Ishikawa (cell line): ENCODE results near the gene SLC6A20.

ENCODE experiments used
- CEBPB ChIP-seq: IDR thresholded peaks from 2 replicates; pipeline ENCODE4 v1.6.1; 2012
- CREB1 ChIP-seq: IDR thresholded peaks from 2 replicates; pipeline ENCODE4 v1.6.1; 2012; ENCODE audit warnings: low read depth
- EGR1 ChIP-seq: IDR thresholded peaks from 2 replicates; pipeline ENCODE4 v1.6.1; 2012
- EP300 ChIP-seq: IDR thresholded peaks from 2 replicates; pipeline ENCODE4 v1.6.1; 2012; ENCODE audit warnings: borderline replicate concordance
- FOXM1 ChIP-seq: IDR thresholded peaks from 2 replicates; pipeline ENCODE4 v1.6.1; 2012; ENCODE audit warnings: low read depth, borderline replicate concordance
- NFIC ChIP-seq: IDR thresholded peaks from 2 replicates; pipeline ENCODE4 v1.6.1; 2012
- RAD21 ChIP-seq: IDR thresholded peaks from 2 replicates; pipeline ENCODE4 v1.6.1; 2012; ENCODE audit warnings: low read depth
- TAF1 ChIP-seq: IDR thresholded peaks from 2 replicates; pipeline ENCODE4 v1.6.1; 2012; ENCODE audit warnings: low read depth, mild to moderate bottlenecking
- TCF12 ChIP-seq: IDR thresholded peaks from 2 replicates; pipeline ENCODE4 v1.6.1; 2012; ENCODE audit warnings: low read depth
- TEAD4 ChIP-seq: IDR thresholded peaks from 2 replicates; pipeline ENCODE4 v1.6.1; 2012
- YY1 ChIP-seq: IDR thresholded peaks from 2 replicates; pipeline ENCODE4 v1.6.1; 2012; ENCODE audit warnings: low read depth
- ZBTB7A ChIP-seq: IDR thresholded peaks from 2 replicates; pipeline ENCODE4 v1.6.1; 2012; ENCODE audit warnings: low read depth
- TF ChIP-seq, protein P1 (sequence below): IDR thresholded peaks from 2 replicates; pipeline ENCODE4 v1.6.1; 2012; ENCODE audit warnings: low read depth, mild to moderate bottlenecking
- TF ChIP-seq, protein P2 (sequence below): IDR thresholded peaks from 2 replicates; pipeline ENCODE4 v1.6.1; 2012
- TF ChIP-seq, protein P3 (sequence below): IDR thresholded peaks from 2 replicates; pipeline ENCODE4 v1.6.1; 2012

Gene SLC6A20

GRCh38 chr3:45799586-45799985, 3.2 kb upstream of the SLC6A20 start:
- TF ChIP-seq CREB1 = no peak

GRCh38 chr3:45798034-45798433, 1.7 kb upstream of the SLC6A20 start:
- no peak for TF ChIP-seq TAF1
- TF ChIP-seq FOXM1 = no peak
- TF ChIP-seq YY1 = no peak
- no peak for TF ChIP-seq RAD21
- TF ChIP-seq ZBTB7A = no peak
- TF ChIP-seq, protein P1, sequence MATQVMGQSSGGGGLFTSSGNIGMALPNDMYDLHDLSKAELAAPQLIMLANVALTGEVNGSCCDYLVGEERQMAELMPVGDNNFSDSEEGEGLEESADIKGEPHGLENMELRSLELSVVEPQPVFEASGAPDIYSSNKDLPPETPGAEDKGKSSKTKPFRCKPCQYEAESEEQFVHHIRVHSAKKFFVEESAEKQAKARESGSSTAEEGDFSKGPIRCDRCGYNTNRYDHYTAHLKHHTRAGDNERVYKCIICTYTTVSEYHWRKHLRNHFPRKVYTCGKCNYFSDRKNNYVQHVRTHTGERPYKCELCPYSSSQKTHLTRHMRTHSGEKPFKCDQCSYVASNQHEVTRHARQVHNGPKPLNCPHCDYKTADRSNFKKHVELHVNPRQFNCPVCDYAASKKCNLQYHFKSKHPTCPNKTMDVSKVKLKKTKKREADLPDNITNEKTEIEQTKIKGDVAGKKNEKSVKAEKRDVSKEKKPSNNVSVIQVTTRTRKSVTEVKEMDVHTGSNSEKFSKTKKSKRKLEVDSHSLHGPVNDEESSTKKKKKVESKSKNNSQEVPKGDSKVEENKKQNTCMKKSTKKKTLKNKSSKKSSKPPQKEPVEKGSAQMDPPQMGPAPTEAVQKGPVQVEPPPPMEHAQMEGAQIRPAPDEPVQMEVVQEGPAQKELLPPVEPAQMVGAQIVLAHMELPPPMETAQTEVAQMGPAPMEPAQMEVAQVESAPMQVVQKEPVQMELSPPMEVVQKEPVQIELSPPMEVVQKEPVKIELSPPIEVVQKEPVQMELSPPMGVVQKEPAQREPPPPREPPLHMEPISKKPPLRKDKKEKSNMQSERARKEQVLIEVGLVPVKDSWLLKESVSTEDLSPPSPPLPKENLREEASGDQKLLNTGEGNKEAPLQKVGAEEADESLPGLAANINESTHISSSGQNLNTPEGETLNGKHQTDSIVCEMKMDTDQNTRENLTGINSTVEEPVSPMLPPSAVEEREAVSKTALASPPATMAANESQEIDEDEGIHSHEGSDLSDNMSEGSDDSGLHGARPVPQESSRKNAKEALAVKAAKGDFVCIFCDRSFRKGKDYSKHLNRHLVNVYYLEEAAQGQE = no peak
- no peak for TF ChIP-seq TCF12
- TF ChIP-seq EP300 = no peak
- TF ChIP-seq, protein P2, sequence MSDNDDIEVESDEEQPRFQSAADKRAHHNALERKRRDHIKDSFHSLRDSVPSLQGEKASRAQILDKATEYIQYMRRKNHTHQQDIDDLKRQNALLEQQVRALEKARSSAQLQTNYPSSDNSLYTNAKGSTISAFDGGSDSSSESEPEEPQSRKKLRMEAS = no peak
- no peak for TF ChIP-seq CEBPB
- no peak for TF ChIP-seq CREB1

- no peak for TF ChIP-seq CEBPB
- TF ChIP-seq, protein P1 = no peak
- TF ChIP-seq, protein P3, sequence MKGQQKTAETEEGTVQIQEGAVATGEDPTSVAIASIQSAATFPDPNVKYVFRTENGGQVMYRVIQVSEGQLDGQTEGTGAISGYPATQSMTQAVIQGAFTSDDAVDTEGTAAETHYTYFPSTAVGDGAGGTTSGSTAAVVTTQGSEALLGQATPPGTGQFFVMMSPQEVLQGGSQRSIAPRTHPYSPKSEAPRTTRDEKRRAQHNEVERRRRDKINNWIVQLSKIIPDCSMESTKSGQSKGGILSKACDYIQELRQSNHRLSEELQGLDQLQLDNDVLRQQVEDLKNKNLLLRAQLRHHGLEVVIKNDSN = no peak
- TF ChIP-seq YY1 = no peak
- no peak for TF ChIP-seq FOXM1
- TF ChIP-seq NFIC = no peak
- no peak for TF ChIP-seq RAD21
- TF ChIP-seq TEAD4 = no peak
Measured at GRCh38 chr3:45796902-45797637, 734 bp upstream of the SLC6A20 start.

DNA sequence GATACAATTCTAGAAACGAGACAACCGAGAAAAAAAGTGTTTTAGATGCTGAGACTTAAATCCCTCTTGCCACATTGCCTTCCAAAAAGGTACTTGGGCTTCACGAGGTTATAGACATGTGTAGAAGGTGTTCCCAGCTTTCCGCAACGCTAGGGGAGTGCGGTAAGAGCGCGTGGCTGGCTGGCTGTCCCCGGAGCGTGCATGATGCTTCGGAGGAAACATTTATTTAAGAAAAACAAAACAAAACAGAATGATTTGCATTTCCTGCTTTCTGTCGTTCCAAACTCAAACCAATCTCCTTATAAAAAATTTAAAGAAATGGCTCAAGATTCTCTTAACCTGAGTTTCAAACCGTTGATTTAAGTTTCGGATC, 841 bp downstream of the SLC6A20 start:
- no peak for TF ChIP-seq FOXM1
- TF ChIP-seq TAF1 = no peak
- no peak for TF ChIP-seq TEAD4
- TF ChIP-seq CREB1 = no peak
- TF ChIP-seq, protein P1 = no peak
- no peak for TF ChIP-seq RAD21
- no peak for TF ChIP-seq EP300
- TF ChIP-seq NFIC = no peak
- TF ChIP-seq ZBTB7A = no peak
- TF ChIP-seq, protein P2 = no peak
- no peak for TF ChIP-seq EGR1
- TF ChIP-seq YY1 = no peak

GRCh38 chr3:45794660-45795059, 1.7 kb downstream of the SLC6A20 start:
- TF ChIP-seq, protein P2 = no peak
- no peak for TF ChIP-seq TAF1
- no peak for TF ChIP-seq EP300
- TF ChIP-seq, protein P3 = no peak
- TF ChIP-seq CEBPB = no peak
- no peak for TF ChIP-seq TEAD4
- no peak for TF ChIP-seq YY1
- TF ChIP-seq EGR1 = no peak
- TF ChIP-seq TCF12 = no peak
- TF ChIP-seq CREB1 = no peak
- no peak for TF ChIP-seq FOXM1
- no peak for TF ChIP-seq RAD21
- TF ChIP-seq ZBTB7A = no peak
- no peak for TF ChIP-seq NFIC
- TF ChIP-seq, protein P1 = no peak
